SH-SY5Y (cell line): ENCODE data around the gene TMEM254.

ENCODE experiments used
- GATA2 ChIP-seq: IDR thresholded peaks from 2 replicates; pipeline ENCODE4 v1.6.1; 2011; ENCODE audit warnings: mild to moderate bottlenecking, low read depth, low read length
- GATA3 ChIP-seq: IDR thresholded peaks from 2 replicates; pipeline ENCODE4 v1.6.1; 2011; ENCODE audit warnings: low read depth, mild to moderate bottlenecking, low read length, moderate library complexity

- TF ChIP-seq GATA3 (no peak), GATA2 (no peak)
Measured at GRCh38 chr10:80108576-80109239, 30.2 kb downstream of the TMEM254 start.
